Sciatic nerve (tissue), 1 donor: ENCODE measurements around the gene FNDC3A. TPM values are rescaled to one million over a fixed set of nuclear protein-coding genes. Genes with fewer than 3 reads are reported as not detected.

Source experiments
- total RNA-seq: library from RNA; stranded (reverse); fragmentation: NEBNext Ultra II Directional; extraction: Animal tissue kit (Norgen Biotek cat#: 25700); gene quantifications from one replicate; pipeline ENCODE4 v1.2.1, GENCODE V29; 2021
- donor health status: DM: no; HTN: no; CAD: no.

FNDC3A gene
- total RNA-seq, 1 donor from 2014 or later, result 60.0 TPM

Other genes starting within 250 kb of the FNDC3A start
- gene MLNR, start 244.4 kb downstream of the FNDC3A start, total RNA-seq, result not detected